GM12873 (cell line): Measurements from ENCODE around the gene SPACA6.
"Not testable (repeated sequence)": the region's sequence is repeated elsewhere in the genome, so short reads cannot be mapped to it uniquely, and the experiment has no call there.

Source experiments
- CTCF ChIP-seq: IDR thresholded peaks from 2 replicates; pipeline ENCODE4 v1.5.1; 2012; ENCODE audit warnings: low read depth, mild to moderate bottlenecking, moderate library complexity, low read length, control low read depth; ENCODE audit not compliant: insufficient read depth; ENCODE audit errors: missing control alignments

Gene SPACA6, protein sequence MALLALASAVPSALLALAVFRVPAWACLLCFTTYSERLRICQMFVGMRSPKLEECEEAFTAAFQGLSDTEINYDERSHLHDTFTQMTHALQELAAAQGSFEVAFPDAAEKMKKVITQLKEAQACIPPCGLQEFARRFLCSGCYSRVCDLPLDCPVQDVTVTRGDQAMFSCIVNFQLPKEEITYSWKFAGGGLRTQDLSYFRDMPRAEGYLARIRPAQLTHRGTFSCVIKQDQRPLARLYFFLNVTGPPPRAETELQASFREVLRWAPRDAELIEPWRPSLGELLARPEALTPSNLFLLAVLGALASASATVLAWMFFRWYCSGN

DNA sequence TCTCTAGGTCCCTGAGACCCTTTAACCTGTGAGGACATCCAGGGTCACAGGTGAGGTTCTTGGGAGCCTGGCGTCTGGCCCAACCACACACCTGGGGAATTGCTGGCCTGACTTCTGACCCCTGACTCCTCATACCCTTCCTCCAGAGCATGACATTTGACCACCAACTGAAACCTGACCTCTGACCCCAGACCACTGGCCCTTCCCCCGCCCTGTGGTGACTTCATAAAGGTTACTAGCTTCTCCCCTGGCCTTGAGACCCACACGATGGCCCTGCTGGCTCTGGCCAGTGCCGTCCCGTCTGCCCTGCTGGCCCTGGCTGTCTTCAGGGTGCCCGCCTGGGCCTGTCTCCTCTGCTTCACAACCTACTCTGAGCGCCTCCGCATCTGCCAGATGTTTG lies at the start of gene SPACA6:
TSS of gene SPACA6 (plus strand) at position 71 of the 400 bp plus-strand sequence. CDS start at position 268, 197 bp downstream.
- no peak for TF ChIP-seq CTCF

- TF ChIP-seq CTCF = no peak
Observed at GRCh38 chr19:51644636-51645271, 48.4 kb upstream of the SPACA6 start.

GRCh38 chr19:51646730-51647129 lies 46.4 kb upstream of the SPACA6 start, which contains the start of gene SIGLEC14:
Gene SIGLEC14, minus strand, starts transcription at chr19:51646825. Its CDS starts 66 bp downstream, at chr19:51646759.
- TF ChIP-seq CTCF = not testable (repeated sequence)

DNA sequence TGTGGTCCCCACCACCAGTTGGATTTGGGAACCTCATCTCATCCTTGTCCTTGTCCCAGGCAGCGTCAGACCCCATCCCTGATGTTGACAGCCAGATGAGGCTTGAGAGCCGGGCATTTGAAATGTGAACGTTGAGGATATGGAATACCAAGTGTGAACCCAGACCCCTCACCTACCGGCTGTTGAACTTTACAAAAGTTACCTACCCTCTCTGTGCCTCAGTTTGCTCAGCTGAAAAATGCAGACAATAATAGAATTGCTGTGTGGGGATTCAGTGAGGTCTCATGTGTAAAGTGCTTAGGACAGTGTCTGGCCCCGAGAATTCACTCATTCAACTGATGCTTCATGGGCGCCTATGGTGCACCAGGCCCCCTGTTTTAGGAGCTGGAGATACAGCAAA lies 45.8 kb upstream of the SPACA6 start:
- TF ChIP-seq CTCF = no peak

DNA sequence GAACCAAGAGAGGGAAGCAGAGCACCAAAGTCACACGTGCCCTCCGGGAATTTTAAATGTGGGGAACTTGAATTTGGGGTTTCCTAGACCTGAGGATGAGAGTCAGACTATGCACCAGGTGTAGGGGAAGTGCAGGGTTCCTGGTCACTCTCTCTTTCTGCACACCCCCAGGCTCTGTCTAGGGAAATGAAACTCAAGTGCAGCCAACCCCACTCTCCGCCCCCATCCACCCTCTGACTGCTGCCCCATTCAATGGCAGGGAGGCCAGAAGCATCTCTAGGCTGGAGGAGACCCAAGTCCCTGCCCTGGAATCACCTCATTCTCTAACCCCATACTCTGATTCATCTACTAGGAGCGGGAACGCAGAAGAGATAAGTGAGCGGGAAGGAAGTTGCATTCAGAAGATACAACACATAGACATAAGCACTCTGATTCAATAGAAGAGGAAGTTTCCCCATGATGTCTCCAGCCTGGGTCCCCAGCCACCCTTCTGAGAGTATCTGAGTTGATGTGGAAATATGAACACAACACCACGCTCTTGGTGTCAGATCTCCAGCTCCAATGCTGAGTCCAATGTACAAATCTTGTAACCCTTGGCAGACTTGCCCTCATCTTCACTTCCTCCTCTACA lies 41.8 kb upstream of the SPACA6 start:
- TF ChIP-seq CTCF = no peak

DNA sequence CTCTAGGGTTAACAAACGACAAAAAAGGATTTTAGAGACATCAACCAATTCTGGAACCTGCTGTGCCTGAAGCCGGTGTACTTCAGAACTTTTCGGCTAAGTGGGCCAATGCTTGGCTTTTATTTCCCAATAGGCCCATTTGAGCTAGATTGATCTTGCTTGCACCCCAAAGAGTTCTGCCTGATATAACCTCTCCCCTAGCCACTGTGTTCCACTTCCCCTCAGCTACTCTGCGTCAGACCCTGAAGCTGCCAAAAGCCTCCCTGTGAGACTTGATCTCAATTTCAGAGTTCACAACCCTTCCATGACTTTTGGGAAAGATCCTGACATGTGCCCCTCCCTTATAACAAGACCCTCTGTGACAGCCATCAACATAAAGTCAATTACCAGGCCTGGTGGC lies 40.9 kb upstream of the SPACA6 start:
- TF ChIP-seq CTCF = no peak

DNA sequence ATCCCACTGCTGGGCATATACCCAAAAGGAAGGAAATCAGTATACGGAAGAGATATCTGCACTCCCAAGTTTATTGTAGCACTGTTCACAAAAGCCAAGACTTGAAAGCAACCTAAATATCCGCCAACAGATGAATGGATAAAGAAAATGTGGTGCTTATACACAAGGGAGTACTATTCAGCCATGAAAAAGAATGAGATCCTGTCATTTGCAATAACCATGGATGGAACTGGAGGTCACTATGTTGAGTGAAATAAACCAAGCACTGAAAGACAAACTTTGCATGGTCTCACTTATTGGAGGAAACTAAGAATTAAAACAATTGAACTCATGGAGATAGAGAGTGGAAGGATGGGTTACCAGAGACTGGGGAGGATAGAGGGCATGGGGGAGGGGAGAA lies 40.0 kb upstream of the SPACA6 start:
- no peak for TF ChIP-seq CTCF
